PFSK-1 (cell line): ENCODE results near the gene SLCO2A1.

Source experiments
- FOXP2 ChIP-seq: optimal IDR thresholded peaks from 2 replicates; pipeline ENCODE3; 2011; ENCODE audit warnings: borderline replicate concordance, control low read depth, inconsistent platforms; ENCODE audit not compliant: insufficient read depth; ENCODE audit errors: extremely low read length, extremely low read depth
- POLR2AphosphoS5 ChIP-seq: IDR thresholded peaks from 2 replicates; pipeline ENCODE4 v1.6.1; 2012; ENCODE audit warnings: low read depth, mild to moderate bottlenecking, control low read depth, low read length, moderate library complexity
- REST ChIP-seq, 2 experiments: IDR thresholded peaks; 2 replicates each; pipeline versions ENCODE4 v1.6.1 to v1.8.0; 2011 to 2012; ENCODE audit warnings: low read depth in 2 of 2, low read length in 2 of 2, control low read depth in 1 of 2, inconsistent platforms in 1 of 2, mild to moderate bottlenecking in 1 of 2, moderate library complexity in 1 of 2; ENCODE audit not compliant: insufficient read depth in 1 of 2
- SIN3A ChIP-seq: IDR thresholded peaks from 2 replicates; pipeline ENCODE4 v1.6.1; 2012; ENCODE audit warnings: mild to moderate bottlenecking, low read length, moderate library complexity, borderline replicate concordance; ENCODE audit not compliant: insufficient read depth
- TAF1 ChIP-seq: IDR thresholded peaks from 2 replicates; pipeline ENCODE4 v1.6.1; 2012; ENCODE audit warnings: low read length, control low read depth, borderline replicate concordance; ENCODE audit not compliant: insufficient read depth

SLCO2A1 gene

GRCh38 chr3:133998691-133999241 lies 31.0 kb downstream of the SLCO2A1 start:
- TF ChIP-seq FOXP2 = no peak
- TF ChIP-seq REST (IDR thresholded peaks at IDR 0.05; ENCODE audit: insufficient read depth in 1 of 2, low read depth in 2 of 2, low read length in 2 of 2) = no peak
- no peak for TF ChIP-seq SIN3A
- no peak for TF ChIP-seq TAF1

GRCh38 chr3:133997871-133998635 lies 31.7 kb downstream of the SLCO2A1 start:
- TF ChIP-seq TAF1 = no peak
- no peak for TF ChIP-seq FOXP2
- TF ChIP-seq POLR2AphosphoS5 = no peak
- TF ChIP-seq REST (IDR thresholded peaks at IDR 0.05; ENCODE audit: insufficient read depth in 1 of 2, low read depth in 2 of 2, low read length in 2 of 2) = no peak
- no peak for TF ChIP-seq SIN3A

- no peak for TF ChIP-seq POLR2AphosphoS5
- no peak for TF ChIP-seq SIN3A
- no peak for TF ChIP-seq REST (IDR thresholded peaks at IDR 0.05; ENCODE audit: insufficient read depth in 1 of 2, low read depth in 2 of 2, low read length in 2 of 2)
- TF ChIP-seq TAF1 = no peak
- no peak for TF ChIP-seq FOXP2
Measured at GRCh38 chr3:133996996-133997395, 32.7 kb downstream of the SLCO2A1 start.

- TF ChIP-seq SIN3A = no peak
- no peak for TF ChIP-seq POLR2AphosphoS5
- TF ChIP-seq FOXP2 = no peak
- no peak for TF ChIP-seq REST (IDR thresholded peaks at IDR 0.05; ENCODE audit: insufficient read depth in 1 of 2, low read depth in 2 of 2, low read length in 2 of 2)
- no peak for TF ChIP-seq TAF1
Measured at GRCh38 chr3:133996251-133996661, 33.5 kb downstream of the SLCO2A1 start.

GRCh38 chr3:133995264-133995663 lies 34.5 kb downstream of the SLCO2A1 start:
- no peak for TF ChIP-seq TAF1
- no peak for TF ChIP-seq POLR2AphosphoS5
- no peak for TF ChIP-seq SIN3A
- TF ChIP-seq REST (IDR thresholded peaks at IDR 0.05; ENCODE audit: insufficient read depth in 1 of 2, low read depth in 2 of 2, low read length in 2 of 2) = no peak
- no peak for TF ChIP-seq FOXP2
